HG02870 (cell line): ENCODE data around the gene VEPH1.

Experiments used
- ATAC-seq: cut with Tn5 transposase; IDR thresholded peaks from one replicate; pipeline ENCODE4 v1.9.1; 2021; ENCODE audit warnings: mild to moderate bottlenecking, moderate library complexity; ENCODE audit not compliant: unreplicated experiment

The VEPH1 gene

DNA sequence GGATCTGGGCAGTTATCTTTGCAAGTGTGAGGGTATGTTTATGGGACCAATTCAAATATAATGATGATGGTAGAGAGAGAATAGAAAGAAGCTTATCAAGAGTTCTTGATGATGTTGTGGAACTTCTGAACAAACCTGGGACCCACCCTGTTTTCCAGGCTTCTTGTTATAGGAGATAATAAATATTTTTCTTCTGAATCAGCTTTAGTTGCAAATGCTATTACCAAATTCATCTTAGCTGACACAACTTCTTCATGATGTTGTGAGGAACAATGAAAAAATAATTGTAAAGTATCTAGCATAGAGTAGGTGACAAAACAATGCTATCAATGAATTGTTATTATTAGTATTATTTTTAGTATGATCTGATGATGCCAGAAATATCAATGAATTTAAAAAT, 110.1 kb downstream of the VEPH1 start:
- ATAC-seq, result no peak

DNA sequence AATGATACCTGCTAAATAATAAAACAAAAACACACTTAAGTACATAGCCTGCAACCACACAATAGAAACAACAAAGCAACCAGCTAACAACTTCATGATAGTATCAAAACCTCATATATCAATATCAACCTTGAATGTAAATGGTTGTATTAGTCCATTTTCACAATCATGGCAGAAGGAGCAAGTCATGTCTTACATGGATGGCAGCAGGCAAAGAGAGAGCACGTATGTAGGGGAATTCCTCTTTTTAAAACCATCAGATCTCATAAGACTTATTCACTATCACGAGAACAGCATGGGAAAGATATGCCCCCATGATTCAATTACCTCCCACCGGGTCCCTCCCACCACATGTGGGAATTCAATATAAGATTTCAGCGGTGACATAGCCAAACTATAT, 111.1 kb downstream of the VEPH1 start:
- ATAC-seq, result no peak

DNA sequence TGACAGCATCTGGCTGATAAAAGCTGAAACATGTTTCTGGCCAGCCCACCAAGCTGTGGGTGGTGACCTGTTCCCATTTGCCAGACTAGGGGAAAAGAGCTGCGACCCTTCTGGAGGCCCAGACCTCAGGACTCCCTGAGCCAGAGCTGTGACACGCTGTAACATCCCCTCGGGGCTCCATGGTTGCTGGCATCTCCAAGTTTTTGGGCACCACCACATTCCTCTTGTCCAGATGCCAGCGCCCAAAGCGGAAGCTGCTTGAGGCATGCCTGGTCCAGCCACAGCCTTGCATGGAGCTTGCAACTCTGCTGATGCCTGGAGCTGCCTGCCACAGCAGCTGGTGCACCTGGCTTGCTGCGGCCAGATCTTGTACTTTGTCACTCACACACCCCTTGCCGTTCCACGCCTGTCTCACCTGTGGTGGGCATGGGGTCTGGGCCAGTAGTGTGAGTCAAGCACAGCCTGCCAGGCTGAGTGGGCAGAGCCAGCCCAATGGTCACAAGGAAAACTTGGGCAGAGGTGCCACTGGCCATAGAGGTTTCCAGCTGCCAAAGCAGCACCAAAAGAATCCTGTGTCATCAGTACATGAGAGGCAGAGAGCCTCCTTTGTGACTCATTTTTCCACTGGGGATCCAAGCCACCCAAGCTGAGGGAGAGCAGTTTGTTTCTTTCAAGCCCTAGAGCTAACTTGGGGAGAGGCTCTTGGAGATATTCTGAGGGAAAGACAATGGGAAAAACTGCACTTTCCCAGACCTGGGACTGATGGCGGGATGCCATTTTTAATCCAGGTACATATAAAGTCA, 112.3 kb downstream of the VEPH1 start:
- ATAC-seq, result no peak

DNA sequence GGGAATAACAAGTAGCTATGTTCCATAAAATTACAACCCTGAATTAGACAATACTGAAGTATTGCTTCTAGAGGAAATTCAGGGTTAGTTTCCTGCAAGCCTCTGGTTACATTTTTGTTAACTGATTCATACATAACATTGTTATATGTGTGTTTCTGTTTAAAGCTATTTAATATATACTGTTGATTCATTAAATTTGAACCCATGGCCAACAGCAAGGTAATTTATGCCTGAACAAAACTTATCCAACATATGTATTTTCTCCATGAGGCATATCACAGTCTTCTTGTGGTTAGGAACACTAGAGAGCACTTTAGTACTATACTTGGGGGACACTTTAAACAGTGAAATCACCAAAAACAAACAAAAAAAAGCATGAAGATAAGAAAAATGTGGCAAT, 114.2 kb downstream of the VEPH1 start:
- ATAC-seq, result no peak

DNA sequence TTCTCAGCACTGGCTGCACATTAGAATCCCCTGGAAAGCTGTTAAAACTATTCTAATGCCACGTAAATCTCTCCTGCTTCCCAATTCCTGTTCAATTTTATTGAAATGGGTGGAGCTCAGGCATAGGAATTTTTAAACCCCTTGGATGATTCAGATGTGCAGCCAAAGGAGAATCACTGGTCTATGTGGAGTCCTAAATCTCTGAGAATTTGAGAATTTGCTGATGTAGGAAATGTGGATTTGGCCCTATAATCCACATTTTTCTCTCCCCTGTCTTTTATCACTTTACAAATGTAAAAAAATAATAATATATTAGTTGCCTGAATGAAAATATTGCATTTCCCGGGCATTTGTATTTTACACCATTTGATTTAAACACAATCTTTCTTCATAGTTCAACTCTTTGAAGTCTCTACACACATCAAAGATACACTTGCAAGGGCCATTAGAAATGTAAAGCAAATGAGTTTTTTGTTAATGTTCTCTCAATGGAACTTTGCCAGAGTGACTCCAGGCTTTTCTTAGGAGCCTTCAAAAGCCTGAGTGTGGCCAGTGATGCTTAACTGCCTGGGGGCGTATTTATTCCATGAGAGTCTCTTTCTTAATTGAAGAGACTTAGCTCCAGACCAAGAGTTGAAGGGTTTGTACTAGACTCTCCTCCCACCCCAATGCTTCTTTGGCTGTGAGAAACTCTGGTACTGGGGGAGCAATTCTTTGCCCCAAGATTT, 115.3 kb downstream of the VEPH1 start:
- no peak for ATAC-seq

DNA sequence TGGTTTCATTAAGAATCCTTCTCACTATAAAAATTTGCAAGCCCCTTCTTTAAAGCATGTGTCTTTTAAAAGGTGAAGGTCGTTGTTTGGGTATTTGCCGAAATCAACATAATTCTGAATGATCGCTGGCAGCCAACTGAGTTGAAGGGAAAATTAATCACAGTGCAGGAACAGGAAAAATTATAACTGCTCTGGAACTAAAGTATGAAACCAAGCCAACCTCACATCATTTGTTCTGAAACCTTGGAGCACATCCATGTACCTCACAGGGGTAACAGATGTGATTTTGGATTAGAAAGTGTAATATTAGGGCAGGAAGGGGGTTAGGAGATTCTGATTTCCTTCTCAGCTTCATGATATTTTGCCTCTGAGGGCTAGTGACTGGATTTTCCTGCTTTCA, 118.7 kb downstream of the VEPH1 start:
- no peak for ATAC-seq

DNA sequence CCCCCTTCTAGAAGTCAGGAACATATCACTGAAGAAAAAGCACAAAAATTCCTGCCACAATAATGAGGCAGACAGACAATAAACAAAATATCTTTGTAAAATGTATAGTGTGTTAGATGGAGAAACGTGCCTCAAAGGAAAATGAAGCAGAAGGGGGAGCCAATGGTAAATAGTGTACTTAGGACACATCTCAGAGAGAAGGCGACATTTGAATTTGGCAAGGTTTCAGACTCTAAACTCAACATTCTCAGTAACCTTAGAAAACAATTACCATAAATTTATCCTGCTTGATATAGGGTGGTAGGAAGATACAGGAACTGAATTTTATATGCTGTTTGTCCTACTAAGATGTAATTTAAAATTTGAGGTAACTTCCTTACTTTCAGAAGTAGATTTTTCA, 119.2 kb downstream of the VEPH1 start:
- no peak for ATAC-seq

DNA sequence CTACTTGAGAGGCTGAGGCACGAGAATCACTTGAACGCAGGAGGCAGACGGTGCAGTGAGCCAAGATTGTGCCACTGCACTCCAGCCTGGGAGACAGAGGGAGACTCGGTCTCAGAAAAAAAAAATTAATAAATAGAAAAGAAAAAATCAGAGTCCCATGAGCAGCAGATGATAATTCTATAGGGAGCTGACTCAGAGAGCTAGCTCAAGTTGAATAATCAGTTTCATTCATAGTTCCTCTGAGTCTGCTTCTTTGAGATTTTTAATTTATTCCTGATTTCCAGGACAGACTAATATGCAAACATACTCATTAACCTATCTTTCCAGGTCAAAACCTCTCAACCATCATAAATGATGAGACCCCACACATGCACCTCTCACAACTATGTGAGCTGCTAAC, 121.6 kb downstream of the VEPH1 start:
- ATAC-seq, result no peak

DNA sequence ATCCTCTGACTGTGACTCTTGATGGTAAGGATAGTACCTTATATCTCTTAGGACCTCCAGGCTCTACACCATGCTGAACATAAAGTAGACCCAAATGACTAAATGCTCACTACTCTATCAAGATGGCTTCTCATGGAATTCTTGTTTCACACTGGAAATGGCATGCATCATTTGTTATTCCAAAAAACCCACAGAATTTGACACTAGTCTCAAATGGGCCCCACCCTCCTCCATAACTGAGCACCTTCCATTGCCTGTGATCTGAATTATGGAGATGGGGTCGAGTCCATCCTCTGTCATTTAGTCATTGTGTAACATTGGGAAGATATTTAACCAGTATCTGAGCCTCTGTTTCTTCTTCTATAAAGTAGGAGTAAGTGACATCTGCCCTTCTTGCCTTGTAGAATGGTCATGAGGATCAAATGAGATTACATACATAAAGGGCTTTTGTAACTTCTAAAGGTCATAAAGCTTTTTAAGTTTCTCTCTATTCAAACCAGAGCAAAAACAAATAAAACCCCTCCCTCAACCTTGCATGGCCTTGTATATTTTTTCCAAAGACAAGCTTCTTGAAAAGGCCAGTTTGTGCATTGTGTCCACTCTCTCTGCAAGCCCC, 123.6 kb downstream of the VEPH1 start:
- ATAC-seq, result no peak

DNA sequence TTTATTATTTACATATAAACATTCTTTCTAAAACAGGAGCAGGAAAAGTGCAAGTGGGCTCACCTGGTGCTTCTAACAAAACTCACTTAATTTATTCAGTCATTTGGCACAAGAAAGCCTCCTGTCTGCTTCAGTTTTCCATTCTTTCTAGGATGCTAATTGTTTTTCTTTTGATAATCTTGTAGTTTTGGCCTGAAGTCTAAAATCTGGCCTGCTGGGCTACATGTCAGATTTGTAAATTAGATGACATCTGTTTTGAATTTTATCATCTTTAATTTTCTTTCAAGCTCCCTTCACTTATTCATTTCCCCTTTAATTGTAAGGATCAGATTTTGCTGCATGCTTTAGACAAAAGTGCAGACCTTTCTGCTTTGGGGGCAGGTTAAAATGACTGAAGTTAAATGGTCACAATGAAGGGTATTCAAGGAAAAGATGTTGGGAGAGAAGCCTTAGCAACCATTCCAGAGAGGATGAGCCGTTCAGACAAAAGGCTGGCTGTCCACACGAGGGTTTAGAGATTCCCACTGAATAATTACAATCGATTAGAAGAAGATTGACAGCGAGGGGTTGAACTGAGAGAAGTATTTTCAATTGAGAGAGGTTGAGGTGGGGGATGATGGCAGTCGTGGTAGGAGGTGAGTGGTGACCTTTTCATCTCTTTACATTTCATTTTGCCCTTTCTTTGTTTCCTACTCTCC, 126.5 kb downstream of the VEPH1 start:
- no peak for ATAC-seq

DNA sequence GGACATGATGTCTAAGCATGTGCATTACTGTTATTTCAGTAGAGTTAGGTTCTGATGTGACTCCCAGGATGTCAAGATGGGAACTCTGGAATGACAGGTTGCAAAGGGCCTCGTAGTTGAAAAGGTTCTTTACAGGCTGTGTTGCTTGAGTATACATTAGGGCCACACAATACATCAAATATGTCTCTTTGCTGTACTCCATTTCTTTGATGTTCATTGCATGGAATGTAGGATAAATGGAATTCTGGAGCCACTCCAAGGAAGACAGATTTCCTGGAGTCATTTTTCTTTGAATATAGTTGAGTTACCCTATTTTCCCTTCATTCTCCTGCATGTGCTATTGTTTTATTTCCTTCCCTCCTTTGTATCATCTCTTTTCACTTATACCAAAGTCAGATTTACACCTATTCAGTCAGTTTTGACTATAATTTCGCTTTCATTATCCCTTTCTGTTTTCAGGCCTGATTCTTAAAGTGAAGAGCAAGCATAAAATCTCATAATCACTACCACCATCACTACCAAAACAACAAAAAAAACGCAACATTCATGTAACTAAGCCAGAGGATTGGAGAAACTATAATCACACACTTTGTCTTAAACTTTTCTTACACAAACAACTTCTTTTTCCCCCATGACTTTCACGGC, 127.8 kb downstream of the VEPH1 start:
- ATAC-seq, result no peak

DNA sequence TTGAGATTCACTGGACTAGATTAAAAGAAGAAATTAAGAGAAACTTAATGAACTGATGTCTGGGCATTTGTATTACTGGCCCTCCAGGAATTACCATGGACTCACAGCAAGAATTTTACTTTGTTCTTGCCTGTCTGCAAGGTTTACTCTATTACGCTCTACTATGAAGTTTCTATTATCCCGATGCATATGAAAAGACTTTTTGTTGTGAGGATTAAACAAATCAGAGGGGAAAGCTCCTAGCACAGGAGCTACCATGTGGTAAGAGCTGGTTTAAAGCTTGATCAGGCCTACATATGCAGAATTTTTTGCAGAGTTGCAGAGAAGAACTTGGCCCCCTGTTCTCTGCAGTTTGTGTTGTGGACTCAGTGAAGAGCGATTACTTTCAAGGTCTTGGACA, 128.3 kb downstream of the VEPH1 start:
- ATAC-seq, result no peak

DNA sequence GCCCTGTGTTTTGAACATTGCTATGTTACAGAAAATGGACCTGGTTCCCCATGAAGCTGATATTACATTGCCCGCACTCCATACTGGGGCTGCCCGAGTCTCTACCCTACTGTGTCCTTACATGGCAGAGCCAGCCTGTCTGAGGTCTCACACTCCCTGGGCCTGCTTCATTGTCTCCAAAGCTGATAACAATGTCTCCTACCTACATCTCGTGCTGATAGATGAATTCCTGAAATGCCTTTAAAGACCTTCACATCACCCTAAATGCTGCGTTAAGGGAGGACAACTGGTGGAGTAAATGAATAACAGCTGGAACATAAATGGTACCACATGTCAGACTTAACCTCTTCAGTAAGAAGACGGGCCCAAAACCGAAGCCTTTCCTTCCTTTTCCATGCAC, 129.4 kb downstream of the VEPH1 start:
- no peak for ATAC-seq

DNA sequence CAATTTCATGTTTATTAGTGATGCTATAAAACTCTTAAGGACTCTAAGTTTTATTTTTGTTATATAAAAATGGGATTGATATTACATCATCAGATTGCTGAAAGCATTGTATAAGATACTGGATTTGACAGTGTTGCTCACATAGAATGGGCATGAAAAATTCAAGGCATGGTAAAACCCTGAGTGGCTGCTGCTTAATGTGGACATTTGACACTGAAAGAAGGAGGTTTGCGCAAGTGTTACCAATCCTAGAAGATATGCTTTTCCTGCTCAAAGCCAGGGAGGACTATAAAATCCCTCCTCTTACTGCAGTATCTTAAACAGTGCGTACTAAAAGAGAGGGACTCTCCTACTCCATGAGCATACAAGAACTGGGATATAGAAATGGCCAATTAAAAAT, 132.3 kb downstream of the VEPH1 start:
- ATAC-seq, result no peak

DNA sequence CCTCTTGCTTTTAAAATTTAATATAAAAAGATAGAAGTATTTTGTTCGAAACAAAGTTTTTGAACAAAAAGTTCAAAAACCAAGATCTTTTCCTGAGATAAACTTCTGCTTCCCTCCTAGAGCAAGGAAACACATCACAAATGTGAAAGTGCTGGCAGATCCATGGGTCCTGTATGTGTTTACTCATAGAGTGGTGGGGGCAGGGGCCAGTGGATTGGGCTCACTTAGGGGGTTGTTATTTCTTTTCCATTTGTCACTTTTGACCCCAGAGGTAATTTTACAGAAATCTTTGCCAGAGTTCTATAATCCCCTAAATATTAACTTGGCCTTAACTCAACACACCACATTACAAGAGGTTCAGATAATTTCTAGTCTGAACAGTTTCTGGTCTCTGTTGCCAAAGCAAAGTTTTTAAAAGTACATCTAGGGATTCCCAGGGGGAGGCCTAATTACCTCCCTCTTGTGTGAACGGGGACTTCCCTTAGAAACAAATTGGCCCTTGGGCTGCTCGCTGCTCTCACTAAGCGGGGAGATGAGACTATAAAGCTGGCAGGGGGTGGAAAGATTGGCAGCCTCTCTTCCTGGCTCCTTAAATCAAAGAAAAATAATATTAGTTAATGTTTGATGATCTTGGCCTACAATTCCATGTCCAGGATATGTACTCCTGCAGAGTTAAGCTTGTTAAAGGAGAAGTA, 133.3 kb downstream of the VEPH1 start:
- no peak for ATAC-seq

DNA sequence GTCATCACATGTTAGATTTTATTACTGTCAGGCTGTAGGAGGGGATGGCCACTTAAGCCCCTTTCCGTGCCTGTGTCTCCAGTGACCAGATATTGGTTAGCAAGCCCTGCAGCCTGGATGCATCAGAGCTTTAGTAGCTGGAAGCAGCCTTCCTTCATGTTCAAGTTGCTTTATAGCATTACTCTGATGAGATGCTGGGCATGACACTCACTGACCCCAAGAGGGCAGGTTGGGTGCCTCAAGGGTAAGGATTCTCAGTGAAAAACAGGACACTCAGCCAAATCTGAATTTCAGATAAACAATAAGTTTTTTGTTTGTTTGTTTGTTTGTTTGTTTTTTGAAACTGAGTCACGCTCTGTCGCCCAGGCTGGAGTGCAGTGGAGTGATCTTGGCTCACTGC, 135.0 kb downstream of the VEPH1 start:
- ATAC-seq, result no peak

DNA sequence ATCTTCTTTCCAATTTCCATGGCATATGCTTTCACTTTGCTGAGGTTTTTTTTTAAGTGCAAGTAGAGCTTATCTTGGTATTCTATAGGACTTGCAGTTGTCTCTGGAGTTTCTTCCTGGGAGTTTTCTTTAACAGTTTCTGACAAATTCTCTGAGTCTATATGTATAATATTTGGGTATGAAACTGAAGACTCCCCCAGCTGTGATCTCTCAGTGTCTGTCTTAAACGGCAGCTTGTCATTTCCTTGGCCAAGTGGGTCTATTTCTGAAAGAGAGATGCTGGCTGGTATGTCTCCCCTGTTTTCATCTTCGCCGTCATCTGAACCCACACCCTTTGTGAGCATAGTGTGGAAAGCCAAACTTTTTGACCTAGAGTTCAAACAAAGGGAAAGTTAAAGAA, 139.8 kb downstream of the VEPH1 start:
- no peak for ATAC-seq

DNA sequence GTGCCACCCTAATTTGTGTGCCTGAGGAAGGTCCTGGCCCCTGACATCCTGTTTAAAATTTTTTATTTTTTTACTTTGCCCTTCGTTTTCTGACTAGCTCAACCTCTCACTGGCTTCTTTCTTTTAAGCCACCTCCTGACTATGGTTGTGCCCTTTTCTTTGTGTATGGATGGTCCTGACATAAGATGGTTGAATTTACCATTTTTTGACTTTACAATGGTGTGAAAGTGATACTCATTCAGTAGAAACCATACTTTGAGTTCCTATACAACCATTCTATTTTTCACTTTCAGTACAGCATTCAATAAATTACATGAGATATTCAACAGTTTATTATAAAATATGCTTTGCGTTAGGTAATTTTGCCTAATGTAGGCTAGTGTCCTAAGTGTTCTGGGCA, 140.9 kb downstream of the VEPH1 start:
- ATAC-seq, result no peak

DNA sequence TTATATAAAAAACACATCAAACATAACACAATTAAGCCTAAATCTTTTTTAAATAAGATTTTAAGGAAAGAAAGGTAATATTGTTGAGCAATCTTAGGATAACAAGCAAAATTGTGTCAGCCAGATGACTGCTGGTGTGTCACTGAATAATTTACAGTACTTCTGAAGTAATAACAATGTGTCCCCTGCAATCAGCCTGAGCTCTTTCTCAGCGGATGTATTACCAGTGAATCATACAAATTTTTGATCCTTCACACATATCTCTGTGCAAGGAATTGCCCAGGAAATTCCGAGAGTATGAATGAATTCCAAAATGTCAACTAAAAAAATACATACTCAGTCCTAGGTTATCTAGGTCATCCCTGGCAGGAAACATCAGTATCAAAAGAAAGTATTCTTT, 143.2 kb downstream of the VEPH1 start:
- ATAC-seq, result no peak

DNA sequence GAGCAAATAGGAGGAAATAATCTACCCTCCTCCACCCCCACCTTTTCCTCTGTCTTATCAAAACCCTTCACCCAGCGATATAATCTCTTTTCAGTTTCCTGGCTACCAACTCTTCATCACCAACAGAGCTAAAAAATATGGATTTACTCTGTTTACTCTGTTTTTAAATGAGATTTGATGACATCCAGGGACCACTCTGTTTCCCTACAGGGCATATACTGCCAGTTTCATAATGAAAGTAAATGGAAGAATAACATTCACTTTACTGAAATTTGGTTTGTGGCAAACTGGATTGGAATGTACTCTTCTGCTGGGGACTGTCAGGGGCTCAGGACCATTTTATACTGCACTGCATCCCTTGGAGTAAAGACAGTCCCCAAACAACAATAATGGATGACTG, 146.7 kb downstream of the VEPH1 start:
- ATAC-seq, result no peak
